ENCODE measurements around the gene TRIM9.

- TF ChIP-seq CTCF (conservative IDR thresholded peaks at IDR 0.05; ENCODE audit: low read depth, low read length): no peak
- TF ChIP-seq EZH2 (IDR thresholded peaks at IDR 0.05; ENCODE audit: low read length, unreplicated experiment): no peak
- no peak for TF ChIP-seq EZH2phosphoT487 (IDR thresholded peaks at IDR 0.05; ENCODE audit: borderline replicate concordance, low read length)
These were observed 158.0 kb downstream of the TRIM9 start for GRCh38 chr14:50936882-50937281.
